Measurements from ENCODE around the gene HPSE2. TPM values are rescaled to one million over a fixed set of nuclear protein-coding genes. Genes with fewer than 3 reads are reported as not detected.

Gene HPSE2
- total RNA-seq, 1 experiment from 2014 or later: 0.05 TPM

DNA sequence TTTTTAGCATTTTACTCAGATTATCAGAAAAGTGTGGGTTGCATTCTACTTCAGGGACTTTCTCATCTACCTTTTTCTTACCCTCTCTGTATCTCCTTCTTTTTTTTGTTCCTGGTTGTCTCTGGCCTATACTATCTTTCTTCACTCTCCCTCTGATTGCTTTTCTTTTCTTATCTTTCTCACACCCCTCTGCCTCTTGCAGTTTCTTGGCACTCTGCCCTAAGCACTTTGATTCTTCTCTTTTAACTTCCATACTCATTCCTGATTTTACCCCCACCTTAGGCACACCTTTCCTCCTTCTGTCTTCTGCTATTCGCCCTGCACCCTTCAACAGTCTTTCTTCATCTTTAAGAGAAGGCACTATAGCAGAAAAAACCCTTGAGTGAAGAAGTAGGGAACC lies 696.1 kb downstream of the HPSE2 start (continued):
- TF ChIP-seq, protein P1, sequence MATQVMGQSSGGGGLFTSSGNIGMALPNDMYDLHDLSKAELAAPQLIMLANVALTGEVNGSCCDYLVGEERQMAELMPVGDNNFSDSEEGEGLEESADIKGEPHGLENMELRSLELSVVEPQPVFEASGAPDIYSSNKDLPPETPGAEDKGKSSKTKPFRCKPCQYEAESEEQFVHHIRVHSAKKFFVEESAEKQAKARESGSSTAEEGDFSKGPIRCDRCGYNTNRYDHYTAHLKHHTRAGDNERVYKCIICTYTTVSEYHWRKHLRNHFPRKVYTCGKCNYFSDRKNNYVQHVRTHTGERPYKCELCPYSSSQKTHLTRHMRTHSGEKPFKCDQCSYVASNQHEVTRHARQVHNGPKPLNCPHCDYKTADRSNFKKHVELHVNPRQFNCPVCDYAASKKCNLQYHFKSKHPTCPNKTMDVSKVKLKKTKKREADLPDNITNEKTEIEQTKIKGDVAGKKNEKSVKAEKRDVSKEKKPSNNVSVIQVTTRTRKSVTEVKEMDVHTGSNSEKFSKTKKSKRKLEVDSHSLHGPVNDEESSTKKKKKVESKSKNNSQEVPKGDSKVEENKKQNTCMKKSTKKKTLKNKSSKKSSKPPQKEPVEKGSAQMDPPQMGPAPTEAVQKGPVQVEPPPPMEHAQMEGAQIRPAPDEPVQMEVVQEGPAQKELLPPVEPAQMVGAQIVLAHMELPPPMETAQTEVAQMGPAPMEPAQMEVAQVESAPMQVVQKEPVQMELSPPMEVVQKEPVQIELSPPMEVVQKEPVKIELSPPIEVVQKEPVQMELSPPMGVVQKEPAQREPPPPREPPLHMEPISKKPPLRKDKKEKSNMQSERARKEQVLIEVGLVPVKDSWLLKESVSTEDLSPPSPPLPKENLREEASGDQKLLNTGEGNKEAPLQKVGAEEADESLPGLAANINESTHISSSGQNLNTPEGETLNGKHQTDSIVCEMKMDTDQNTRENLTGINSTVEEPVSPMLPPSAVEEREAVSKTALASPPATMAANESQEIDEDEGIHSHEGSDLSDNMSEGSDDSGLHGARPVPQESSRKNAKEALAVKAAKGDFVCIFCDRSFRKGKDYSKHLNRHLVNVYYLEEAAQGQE (IDR thresholded peaks at IDR 0.05; ENCODE audit: low read depth): no peak
- TF ChIP-seq FOSL1 (IDR thresholded peaks at IDR 0.05; ENCODE audit: low read depth): no peak

- Histone ChIP-seq H2AFZ (ENCODE audit: low read depth, low read length, poor library complexity, severe bottlenecking) (no peak overlapping the region), H4K20me1 (ENCODE audit: insufficient read depth) (no peaks in the 10 kb centered on the region), H3K4me1 (ENCODE audit: control insufficient read depth in 1 of 2, insufficient read depth in 2 of 2, low read length in 2 of 2) (no peaks in the 10 kb centered on the region), H3K36me3 (ENCODE audit: control insufficient read depth in 1 of 2, insufficient read depth in 2 of 2, low read length in 2 of 2) (no peaks in the 10 kb centered on the region), H3K9me2 (ENCODE audit: insufficient read depth) (no peaks in the 10 kb centered on the region), H3K79me2 (ENCODE audit: insufficient read depth, low read length) (no peaks in the 10 kb centered on the region), H3K4me2 (ENCODE audit: low read length) (no peak overlapping the region), H3K9ac (ENCODE audit: low read length) (no peak overlapping the region), H3K9me3 (ENCODE audit: control insufficient read depth in 1 of 2, insufficient read depth in 1 of 2, low read depth in 1 of 2, low read length in 2 of 2) (no peaks in the 10 kb centered on the region), H3K27ac (ENCODE audit: low read depth, low read length) (no peak overlapping the region), H3K27me3 (ENCODE audit: insufficient read depth, low read length) (peaks cover 14% of the 10 kb centered on the region; the same call in 1 of the 2 replicates), H3K4me3 (replicated peaks in 1 of 2; ENCODE audit: low read depth in 1 of 2, low read length in 2 of 2) (no peak overlapping the region)
- DNase-seq (ENCODE audit: low read depth, low spot score): no peak
- ChIA-PET POLR2A (no interaction called here), CTCF (no interaction called here), RAD21 (ENCODE audit: low non-redundant PET in 1 of 2, low total read pairs in 2 of 2, uncharacterized antibody in 2 of 2, unreplicated experiment in 2 of 2) (no interaction called here)
- TF ChIP-seq EZH2phosphoT487 (IDR thresholded peaks at IDR 0.05; ENCODE audit: borderline replicate concordance) (no peak), ZNF274 (IDR thresholded peaks at IDR 0.05; ENCODE audit: low read depth, low read length) (no peak), FOSL1 (IDR thresholded peaks at IDR 0.05; ENCODE audit: low read depth) (no peak), RAD21 (IDR thresholded peaks at IDR 0.05; ENCODE audit: low read depth) (no peak), TCF7L2 (IDR thresholded peaks at IDR 0.05; ENCODE audit: borderline replicate concordance, extremely low read depth, insufficient read depth, insufficient read length) (no peak), CTCF (IDR thresholded peaks at IDR 0.05 in 2 of 3, conservative IDR thresholded peaks at IDR 0.05 in 1 of 3; ENCODE audit: borderline replicate concordance in 1 of 3, insufficient read depth in 1 of 3, low read depth in 2 of 3, low read length in 2 of 3) (no peak)
- TF ChIP-seq, protein P2, sequence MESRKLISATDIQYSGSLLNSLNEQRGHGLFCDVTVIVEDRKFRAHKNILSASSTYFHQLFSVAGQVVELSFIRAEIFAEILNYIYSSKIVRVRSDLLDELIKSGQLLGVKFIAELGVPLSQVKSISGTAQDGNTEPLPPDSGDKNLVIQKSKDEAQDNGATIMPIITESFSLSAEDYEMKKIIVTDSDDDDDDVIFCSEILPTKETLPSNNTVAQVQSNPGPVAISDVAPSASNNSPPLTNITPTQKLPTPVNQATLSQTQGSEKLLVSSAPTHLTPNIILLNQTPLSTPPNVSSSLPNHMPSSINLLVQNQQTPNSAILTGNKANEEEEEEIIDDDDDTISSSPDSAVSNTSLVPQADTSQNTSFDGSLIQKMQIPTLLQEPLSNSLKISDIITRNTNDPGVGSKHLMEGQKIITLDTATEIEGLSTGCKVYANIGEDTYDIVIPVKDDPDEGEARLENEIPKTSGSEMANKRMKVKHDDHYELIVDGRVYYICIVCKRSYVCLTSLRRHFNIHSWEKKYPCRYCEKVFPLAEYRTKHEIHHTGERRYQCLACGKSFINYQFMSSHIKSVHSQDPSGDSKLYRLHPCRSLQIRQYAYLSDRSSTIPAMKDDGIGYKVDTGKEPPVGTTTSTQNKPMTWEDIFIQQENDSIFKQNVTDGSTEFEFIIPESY (IDR thresholded peaks at IDR 0.05; ENCODE audit: extremely low read depth, insufficient replicate concordance, low read length): no peak
- TF ChIP-seq, protein P1 (IDR thresholded peaks at IDR 0.05; ENCODE audit: low read depth): no peak
- ATAC-seq: no peak
- no TSS peak for BruUV-seq (replicated peaks)
- intact Hi-C loops (cut with micrococcal nuclease): no loop called here
Observed at GRCh38 chr10:98538472-98538871, 697.2 kb downstream of the HPSE2 start.

Data from HCT116 (cell line).